Gastrocnemius medialis (tissue), 4 donors: ENCODE measurements around the gene CCDC126.

Experiments
- CTCF ChIP-seq, 5 experiments: fragments of 450-650 bp in 3 of 5; fragments of 200-600 bp in 2 of 5; sonication (generic) in 2 of 5; IDR thresholded peaks in 4 of 5; conservative IDR thresholded peaks in 1 of 5; 1 replicate in 4 of 5; 2 replicates in 1 of 5; pipeline ENCODE4 v1.5.1; 2016 to 2019; ENCODE audit warnings: antibody characterized with exemption in 5 of 5, mild to moderate bottlenecking in 3 of 5, moderate library complexity in 3 of 5
- POLR2A ChIP-seq, 2 donors: fragments of 450-650 bp; IDR thresholded peaks; one replicate each; pipeline ENCODE4 v1.6.1; 2017; ENCODE audit warnings: antibody characterized with exemption in 2 of 2, mild to moderate bottlenecking in 2 of 2, moderate library complexity in 2 of 2

GRCh38 chr7:23558303-23558702, 38.9 kb upstream of the CCDC126 start:
- TF ChIP-seq CTCF (IDR thresholded peaks at IDR 0.05 in 4 of 5, conservative IDR thresholded peaks at IDR 0.05 in 1 of 5) = no peak
- TF ChIP-seq POLR2A (IDR thresholded peaks at IDR 0.05) = no peak
